ENCODE measurements around the gene SOCS3. TPM values are rescaled to one million over a fixed set of nuclear protein-coding genes. Genes with fewer than 3 reads are reported as not detected.

Gene SOCS3
- total RNA-seq, 1 experiment from 2014 or later: 21.7 TPM

DNA sequence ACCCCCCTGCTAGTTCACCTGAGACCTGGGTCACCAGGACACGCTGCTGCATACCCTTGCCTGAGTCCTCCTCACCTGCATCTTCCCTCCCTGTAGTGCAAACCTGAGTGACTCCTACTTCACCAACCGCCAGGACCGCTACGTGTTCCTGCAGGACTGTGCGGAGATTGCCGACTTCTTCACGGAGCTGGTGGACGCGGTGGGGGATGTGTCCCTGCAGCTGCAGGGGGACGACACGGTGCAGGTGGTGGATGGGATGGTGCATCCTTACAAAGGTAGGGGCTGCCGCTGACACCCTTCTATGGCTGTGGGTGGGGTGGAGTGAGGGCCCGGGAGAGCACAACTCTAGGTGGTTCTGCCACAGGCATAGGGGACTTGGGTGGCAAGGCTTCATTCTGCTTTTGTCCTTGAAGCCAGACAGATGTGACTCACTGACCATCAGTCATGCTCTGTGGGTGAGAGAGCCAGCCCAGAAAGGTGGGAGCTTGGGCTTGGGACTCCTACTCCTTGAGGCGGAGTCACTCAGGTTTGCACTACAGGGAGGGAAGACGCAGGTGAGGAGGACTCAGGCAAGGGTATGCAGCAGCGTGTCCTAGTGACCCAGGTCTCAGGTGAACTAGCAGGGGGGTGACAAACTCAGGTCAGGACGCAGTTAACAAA lies 40.8 kb upstream of the SOCS3 start:
- H3K79me2 ChIP-seq (ENCODE audit: low read depth): no peaks in the 10 kb centered on the region
- H3K27ac ChIP-seq: no peak overlapping the region
- H3K4me2 ChIP-seq: no peak overlapping the region
- H3F3A ChIP-seq (ENCODE audit: insufficient read depth, low read depth): no peaks in the 10 kb centered on the region
- no peaks in the 10 kb centered on the region; the same call in 1 of the 2 replicates for H4K20me1 ChIP-seq (ENCODE audit: insufficient read depth)
- no peaks in the 10 kb centered on the region for H3K4me1 ChIP-seq (replicated peaks; ENCODE audit: insufficient read depth)
- POLR2A ChIA-PET (ENCODE audit: unreplicated experiment): interaction anchor here (0.7 kb wide), 1 partner anchor 1103 kb away, joined by 6 read pairs; no protein-coding TSS in a partner anchor
- H3K4me3 ChIP-seq: no peak overlapping the region
- TF ChIP-seq EZH2 (IDR thresholded peaks at IDR 0.05; ENCODE audit: low read depth): no peak
- TF ChIP-seq, protein P1, sequence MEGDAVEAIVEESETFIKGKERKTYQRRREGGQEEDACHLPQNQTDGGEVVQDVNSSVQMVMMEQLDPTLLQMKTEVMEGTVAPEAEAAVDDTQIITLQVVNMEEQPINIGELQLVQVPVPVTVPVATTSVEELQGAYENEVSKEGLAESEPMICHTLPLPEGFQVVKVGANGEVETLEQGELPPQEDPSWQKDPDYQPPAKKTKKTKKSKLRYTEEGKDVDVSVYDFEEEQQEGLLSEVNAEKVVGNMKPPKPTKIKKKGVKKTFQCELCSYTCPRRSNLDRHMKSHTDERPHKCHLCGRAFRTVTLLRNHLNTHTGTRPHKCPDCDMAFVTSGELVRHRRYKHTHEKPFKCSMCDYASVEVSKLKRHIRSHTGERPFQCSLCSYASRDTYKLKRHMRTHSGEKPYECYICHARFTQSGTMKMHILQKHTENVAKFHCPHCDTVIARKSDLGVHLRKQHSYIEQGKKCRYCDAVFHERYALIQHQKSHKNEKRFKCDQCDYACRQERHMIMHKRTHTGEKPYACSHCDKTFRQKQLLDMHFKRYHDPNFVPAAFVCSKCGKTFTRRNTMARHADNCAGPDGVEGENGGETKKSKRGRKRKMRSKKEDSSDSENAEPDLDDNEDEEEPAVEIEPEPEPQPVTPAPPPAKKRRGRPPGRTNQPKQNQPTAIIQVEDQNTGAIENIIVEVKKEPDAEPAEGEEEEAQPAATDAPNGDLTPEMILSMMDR (conservative IDR thresholded peaks at IDR 0.05): no peak
- H3K36me3 ChIP-seq (ENCODE audit: low read depth): no peaks in the 10 kb centered on the region
- BruUV-seq (replicated peaks): no TSS peak
- intact Hi-C loops (cut with micrococcal nuclease; ENCODE audit: unreplicated experiment): no loop called here
- no peaks in the 10 kb centered on the region for H3K27me3 ChIP-seq (ENCODE audit: insufficient read depth, low read depth)
- no peak overlapping the region for H2AFZ ChIP-seq
- CTCF ChIA-PET: no interaction called here
- DNase-seq: no peak
- H3K9me2 ChIP-seq (ENCODE audit: insufficient read depth): no peaks in the 10 kb centered on the region
- H3K9me3 ChIP-seq (ENCODE audit: insufficient read depth, low read depth): no peaks in the 10 kb centered on the region

- no peaks in the 10 kb centered on the region for H3F3A ChIP-seq (ENCODE audit: insufficient read depth, low read depth)
- no peak for DNase-seq
- no peak overlapping the region for H3K4me3 ChIP-seq
- TF ChIP-seq, protein P1 (conservative IDR thresholded peaks at IDR 0.05): no peak
- no peak for TF ChIP-seq EZH2 (IDR thresholded peaks at IDR 0.05; ENCODE audit: low read depth)
- H3K27me3 ChIP-seq (ENCODE audit: insufficient read depth, low read depth): no peaks in the 10 kb centered on the region
- H3K79me2 ChIP-seq (ENCODE audit: low read depth): peaks cover 5% of the 10 kb centered on the region
- H3K4me2 ChIP-seq: no peak overlapping the region
- no peaks in the 10 kb centered on the region for H3K9me2 ChIP-seq (ENCODE audit: insufficient read depth)
- CTCF ChIA-PET: no interaction called here
- no peaks in the 10 kb centered on the region for H3K9me3 ChIP-seq (ENCODE audit: insufficient read depth, low read depth)
- intact Hi-C loops (cut with micrococcal nuclease; ENCODE audit: unreplicated experiment): no loop called here
- no peaks in the 10 kb centered on the region for H3K4me1 ChIP-seq (replicated peaks; ENCODE audit: insufficient read depth)
- no TSS peak for BruUV-seq (replicated peaks)
- H3K27ac ChIP-seq: no peak overlapping the region
- POLR2A ChIA-PET (ENCODE audit: unreplicated experiment): interaction anchor here (0.7 kb wide), 1 partner anchor 1102 kb away, joined by 6 read pairs; no protein-coding TSS in a partner anchor
- no peak overlapping the region for H2AFZ ChIP-seq
- H3K36me3 ChIP-seq (ENCODE audit: low read depth): no peaks in the 10 kb centered on the region
- 0 out of 2 replicates have a peak, but pooled peaks cover 8% of the 10 kb centered on the region for H4K20me1 ChIP-seq (ENCODE audit: insufficient read depth)
Measured at GRCh38 chr17:78399693-78400144, 39.8 kb upstream of the SOCS3 start.

- Histone ChIP-seq H3K36me3 (ENCODE audit: low read depth) (no peaks in the 10 kb centered on the region), H3K9me3 (ENCODE audit: insufficient read depth, low read depth) (no peaks in the 10 kb centered on the region), H3K4me3 (no peak overlapping the region), H3K4me1 (replicated peaks; ENCODE audit: insufficient read depth) (no peaks in the 10 kb centered on the region), H3K9me2 (ENCODE audit: insufficient read depth) (no peaks in the 10 kb centered on the region), H2AFZ (no peak overlapping the region), H3K27me3 (ENCODE audit: insufficient read depth, low read depth) (no peaks in the 10 kb centered on the region), H3K27ac (no peak overlapping the region), H3K79me2 (ENCODE audit: low read depth) (peaks cover 10% of the 10 kb centered on the region), H3F3A (ENCODE audit: insufficient read depth, low read depth) (no peaks in the 10 kb centered on the region), H3K4me2 (no peak overlapping the region), H4K20me1 (ENCODE audit: insufficient read depth) (0 out of 2 replicates have a peak, but pooled peaks cover 8% of the 10 kb centered on the region)
- TF ChIP-seq, protein P1 (conservative IDR thresholded peaks at IDR 0.05): no peak
- TF ChIP-seq EZH2 (IDR thresholded peaks at IDR 0.05; ENCODE audit: low read depth): no peak
- ChIA-PET POLR2A (ENCODE audit: unreplicated experiment) (no interaction called here), CTCF (no interaction called here)
- BruUV-seq (replicated peaks): no TSS peak
- intact Hi-C loops (cut with micrococcal nuclease; ENCODE audit: unreplicated experiment): no loop called here
- no peak for DNase-seq
Measured at GRCh38 chr17:78399028-78399692, 39.3 kb upstream of the SOCS3 start.
